ENCODE results near the gene ZNG1A.
"Not testable (repeated sequence)": the region's sequence is repeated elsewhere in the genome, so short reads cannot be mapped to it uniquely, and the experiment has no call there.

ZNG1A gene

DNA sequence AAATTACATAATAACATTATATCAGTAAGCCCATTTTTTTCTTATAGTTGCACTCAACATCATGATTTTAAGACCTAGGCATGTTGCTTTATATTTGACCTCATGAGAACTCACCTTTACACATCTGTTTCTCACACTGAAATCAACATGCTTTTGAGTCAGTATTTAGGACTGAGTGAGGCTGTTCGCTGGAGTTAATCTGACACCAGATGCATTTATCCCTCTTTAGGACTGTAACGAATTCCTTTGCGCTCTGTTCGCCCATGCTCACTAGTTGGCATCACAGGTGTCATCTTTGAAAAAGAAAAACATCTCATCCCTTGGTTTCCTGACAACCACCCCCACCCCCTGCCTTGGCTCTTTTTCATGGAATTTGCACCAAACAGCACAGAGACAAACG lies 84.9 kb downstream of the ZNG1A start:
- DNase-seq = not testable (repeated sequence)

DNA sequence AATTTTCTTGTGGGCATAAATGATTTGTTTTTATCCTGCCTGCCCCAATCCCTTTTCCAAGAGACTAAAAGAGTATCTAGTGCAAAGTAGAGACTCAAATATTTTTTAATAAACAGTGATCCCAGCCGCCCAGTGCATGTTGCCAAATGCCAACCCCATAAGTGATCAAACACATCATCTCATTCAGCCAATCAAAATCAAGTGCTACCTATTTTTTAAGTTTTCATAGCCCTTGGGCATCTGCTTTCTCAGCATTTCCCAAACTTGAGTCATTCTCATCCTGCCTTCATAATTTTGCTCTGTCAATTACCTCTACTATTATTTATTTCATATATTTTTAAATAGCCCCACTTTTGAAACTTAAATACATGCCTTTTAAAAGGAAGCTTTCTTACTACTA lies 88.0 kb downstream of the ZNG1A start:
- not testable (repeated sequence) for DNase-seq

DNA sequence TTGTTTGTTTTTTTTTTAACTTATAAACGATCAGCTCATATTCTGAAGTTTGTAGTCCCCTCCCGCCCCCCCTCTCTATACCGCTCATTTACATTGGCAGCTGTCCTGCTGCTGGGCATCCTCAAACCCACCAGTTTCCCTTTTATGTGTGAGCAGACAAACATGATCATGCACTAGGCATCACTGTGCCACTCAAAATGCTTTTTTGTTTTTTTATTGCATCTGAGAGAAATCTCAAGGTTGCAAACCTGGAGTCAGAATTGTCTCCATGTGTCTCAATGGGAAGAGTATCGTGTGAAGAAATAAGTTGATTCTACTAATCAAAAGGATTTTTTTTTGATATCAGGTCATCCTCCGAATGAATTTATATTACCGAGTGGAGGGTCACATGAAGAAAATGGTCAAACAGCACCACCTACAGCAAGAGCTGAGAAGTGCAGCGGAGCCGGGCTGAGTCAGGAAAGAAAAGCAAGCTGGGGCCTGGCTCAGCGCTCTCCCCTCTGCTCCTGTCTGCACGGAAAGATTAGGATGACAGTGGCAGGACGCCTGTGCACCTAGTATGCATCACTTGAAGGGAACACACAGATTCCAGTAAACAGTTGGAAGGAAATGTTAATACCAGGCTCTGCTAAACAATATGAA lies 90.3 kb downstream of the ZNG1A start:
- not testable (repeated sequence) for DNase-seq

DNA sequence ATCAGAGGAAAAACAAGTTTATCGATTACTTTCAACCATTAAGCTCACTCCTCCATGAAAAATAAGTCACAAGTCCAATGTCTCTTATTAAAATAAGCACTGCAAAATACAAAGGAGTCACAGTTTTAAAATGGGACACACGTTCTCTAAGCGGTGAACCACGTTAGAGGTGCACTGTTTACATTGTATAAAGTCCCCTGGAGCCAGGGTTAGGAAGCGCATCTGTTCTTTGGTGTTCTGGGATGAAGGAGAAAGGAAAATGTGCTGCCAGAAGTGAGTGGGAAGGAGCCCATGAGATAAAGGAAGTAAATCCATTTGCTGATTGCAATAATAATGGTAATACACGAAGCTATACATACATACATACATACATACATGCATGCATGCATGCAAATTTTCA lies 91.0 kb downstream of the ZNG1A start:
- not testable (repeated sequence) for DNase-seq

DNA sequence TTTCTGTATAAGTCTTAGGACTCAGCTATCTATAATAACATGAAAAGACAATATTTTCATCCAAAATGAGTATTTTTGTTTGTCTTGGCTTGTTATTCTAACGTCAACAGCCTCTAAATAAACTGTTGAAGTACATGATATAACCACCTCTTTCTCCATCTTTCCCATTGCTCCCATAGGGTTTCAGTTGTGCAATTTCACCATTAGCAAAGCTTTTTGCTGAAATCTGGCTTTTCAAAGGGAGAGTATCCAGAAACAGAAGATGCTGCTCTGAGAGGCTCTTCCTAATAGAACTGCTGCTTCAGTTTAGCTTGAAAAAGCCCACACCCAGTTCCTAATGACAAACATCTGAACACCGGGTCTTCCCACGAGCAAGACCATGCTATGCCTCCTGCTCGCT lies 91.8 kb downstream of the ZNG1A start:
- DNase-seq = not testable (repeated sequence)

DNA sequence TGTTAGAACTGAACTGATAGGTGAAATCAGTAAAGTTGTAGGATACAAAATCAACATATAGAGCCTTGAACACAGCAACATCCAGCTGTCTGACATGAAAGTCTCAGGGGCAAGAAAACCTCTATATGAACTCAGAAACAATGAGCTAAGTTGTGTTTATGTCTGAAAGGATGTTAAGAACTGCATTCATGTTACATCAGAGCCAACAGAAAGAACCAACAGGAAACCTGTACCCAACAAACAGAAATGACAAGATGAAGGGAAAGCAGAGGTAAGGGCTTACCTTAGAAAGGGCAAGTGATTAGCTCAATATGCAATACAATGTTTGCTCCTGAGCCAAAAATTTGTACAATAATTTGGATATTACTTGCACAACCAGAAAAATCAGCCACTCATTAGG lies 92.2 kb downstream of the ZNG1A start:
- not testable (repeated sequence) for DNase-seq

DNA sequence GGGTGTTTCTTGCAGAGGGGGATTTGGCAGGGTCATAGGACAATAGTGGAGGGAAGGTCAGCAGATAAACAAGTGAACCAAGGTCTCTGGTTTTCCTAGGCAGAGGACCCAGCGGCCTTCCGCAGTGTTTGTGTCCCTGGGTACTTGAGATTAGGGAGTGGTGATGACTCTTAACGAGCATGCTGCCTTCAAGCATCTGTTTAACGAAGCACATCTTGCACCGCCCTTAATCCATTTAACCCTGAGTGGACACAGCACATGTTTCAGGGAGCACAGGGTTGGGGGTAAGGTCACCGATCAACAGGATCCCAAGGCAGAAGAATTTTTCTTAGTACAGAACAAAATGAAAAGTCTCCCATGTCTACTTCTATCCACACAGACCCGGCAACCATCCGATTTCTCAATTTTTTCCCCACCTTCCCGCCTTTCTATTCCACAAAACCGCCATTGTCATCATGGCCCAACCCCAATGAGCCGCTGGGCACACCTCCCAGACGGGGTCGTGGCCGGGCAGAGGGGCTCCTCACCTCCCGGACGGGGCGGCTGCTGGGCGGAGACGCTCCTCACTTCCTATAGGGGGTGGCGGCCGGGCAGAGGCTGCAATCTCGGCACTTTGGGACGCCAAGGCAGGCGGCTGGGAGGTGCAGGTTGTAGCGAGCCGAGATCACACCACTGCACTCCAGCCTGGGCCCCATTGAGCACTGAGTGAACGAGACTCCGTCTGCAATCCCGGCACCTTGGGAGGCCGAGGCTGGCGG lies 95.7 kb downstream of the ZNG1A start:
- DNase-seq = not testable (repeated sequence)

DNA sequence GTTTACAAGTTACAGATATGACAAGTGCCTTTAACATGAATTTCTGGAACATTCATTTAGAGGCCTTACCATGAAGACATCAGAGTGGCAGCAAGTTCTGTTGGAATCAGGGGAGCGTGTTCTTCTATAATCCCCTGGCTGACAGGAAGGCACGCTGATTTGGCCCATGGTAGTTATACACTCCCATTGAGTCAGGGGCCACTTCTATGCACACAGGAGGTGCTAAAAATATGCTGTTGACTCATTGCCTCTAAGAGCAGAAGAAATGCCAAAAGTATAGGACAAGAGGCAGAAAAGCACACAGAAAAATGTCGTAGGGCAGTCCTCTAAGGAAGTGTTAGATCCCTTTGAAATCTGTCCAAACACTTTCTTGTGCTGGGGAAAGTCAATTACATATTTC lies 100.5 kb downstream of the ZNG1A start:
- DNase-seq = not testable (repeated sequence)

DNA sequence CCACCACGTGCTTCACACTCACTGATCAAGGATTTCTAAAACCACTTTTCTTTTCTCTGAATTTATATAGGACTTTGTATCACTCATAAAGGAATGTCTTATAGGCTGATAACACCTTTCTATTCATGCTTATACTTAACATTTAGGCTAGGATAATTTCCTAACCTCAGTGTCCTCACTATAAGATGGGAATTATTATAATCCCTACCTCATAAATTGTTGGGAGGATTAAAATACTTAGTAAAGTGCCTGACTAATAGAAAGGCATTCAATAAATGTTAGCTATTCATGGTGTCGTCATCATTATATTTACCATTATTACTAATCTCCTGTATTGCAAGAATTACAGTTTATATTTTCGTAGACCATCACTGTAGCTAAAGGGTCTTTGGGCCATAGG lies 102.5 kb downstream of the ZNG1A start:
- not testable (repeated sequence) for DNase-seq

DNA sequence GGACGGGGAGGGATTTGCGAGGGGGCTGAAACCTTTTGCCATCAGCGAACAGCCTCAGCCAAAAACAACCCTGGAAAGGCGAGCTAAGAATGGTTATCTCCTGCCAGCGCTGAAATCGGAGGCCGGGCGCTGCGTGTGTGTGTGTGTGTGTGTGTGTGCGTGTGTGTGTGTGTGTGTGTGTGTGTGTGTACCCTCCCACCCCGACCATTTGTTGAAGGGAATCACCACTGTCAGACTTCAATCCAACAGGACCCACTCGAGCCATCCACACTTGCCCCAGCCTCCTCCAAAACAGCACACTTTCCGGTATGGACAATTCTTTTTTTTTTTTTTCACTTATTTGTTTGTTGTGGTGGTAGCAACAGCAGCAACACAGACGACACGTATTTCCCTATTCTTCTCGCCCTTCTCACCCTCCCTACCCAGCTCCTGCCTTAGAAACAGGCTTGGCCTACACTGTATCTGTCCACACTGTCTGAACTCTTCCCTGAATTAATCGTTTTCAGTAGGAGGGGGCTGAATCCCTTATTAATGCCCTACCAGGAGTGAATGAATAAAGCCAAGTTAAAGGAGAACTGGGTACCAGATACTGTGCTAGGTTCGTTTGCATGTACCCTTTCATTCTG lies 104.8 kb downstream of the ZNG1A start:
- not testable (repeated sequence) for DNase-seq

DNA sequence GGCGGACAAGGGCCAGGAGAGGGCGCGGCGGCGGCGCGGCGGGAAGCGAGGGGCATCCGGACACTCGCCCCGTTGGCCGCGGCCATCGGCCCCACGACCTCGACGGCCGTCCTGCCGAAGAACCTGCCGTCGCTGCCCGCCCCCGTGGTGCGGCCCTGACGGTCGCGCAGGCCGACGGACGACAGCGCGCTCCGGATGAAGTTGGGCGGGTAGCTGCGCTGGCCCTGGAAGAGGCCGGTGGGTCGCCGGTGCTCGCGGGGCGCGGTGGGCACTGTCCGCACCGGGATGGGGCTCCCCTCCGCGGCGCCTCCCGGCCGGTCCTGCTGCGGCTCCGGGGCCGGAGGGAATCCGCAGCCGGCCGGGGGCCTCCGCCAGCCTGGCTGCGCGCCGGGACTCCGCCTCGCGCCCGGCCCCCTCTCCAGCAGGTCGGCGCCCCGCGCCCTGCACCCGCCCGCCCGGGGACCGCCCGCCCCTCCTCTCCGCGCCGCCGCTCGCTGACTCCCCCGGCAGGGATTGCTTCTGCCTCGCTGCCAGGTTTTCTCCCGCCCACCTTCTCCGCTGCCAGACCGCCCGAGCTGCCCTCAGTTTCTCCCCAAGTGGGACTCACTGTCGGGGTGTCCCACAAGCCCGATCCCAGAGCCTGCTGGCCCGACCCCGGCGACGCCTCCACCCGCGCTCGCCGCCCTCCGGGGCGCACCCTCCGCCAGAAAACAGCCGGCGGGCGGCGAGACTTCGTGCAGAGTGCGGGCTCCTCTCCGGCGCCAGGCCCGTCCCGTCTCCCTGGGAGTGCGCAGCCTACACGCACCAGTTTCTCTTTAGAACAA lies 105.6 kb downstream of the ZNG1A start:
- DNase-seq = not testable (repeated sequence)

Data from AML-193 (cell line).